ENCODE measurements around the gene SLC35D1. TPM values are rescaled to one million over a fixed set of nuclear protein-coding genes. Genes with fewer than 3 reads are reported as not detected.
A peak's percentile ranks its signal among the peaks of the same experiment; 100 is the strongest.

SLC35D1 gene
- total RNA-seq, 2 donors from 2014 or later: 3.3 to 4.9 TPM

- Histone ChIP-seq H3K4me3 (no peak overlapping the region), H3K9me3 (no peaks in the 10 kb centered on the region), H3K27ac (peak overlapping the region in 1 of 2 donors; percentile 39), H3K4me1 (peaks cover 0 to 9% of the 10 kb centered on the region in 2 donors), H3K36me3 (peaks cover 11% of the 10 kb centered on the region), H3K27me3 (no peaks in the 10 kb centered on the region)
- no peak for DNase-seq (ENCODE audit: low spot score)
- TF ChIP-seq CTCF (IDR thresholded peaks at IDR 0.05): no peak
Observed at GRCh38 chr1:67001682-67002425, 52.1 kb downstream of the SLC35D1 start.

- no peaks in the 10 kb centered on the region for H3K27me3 ChIP-seq
- no peaks in the 10 kb centered on the region for H3K9me3 ChIP-seq
- no peak for DNase-seq (ENCODE audit: low spot score)
- H3K27ac ChIP-seq: no peak overlapping the region
- H3K36me3 ChIP-seq: peaks cover 18% of the 10 kb centered on the region
- H3K4me1 ChIP-seq: peaks cover 0 to 4% of the 10 kb centered on the region in 2 donors
- TF ChIP-seq CTCF (IDR thresholded peaks at IDR 0.05): no peak
- H3K4me3 ChIP-seq: no peak overlapping the region
Observed at GRCh38 chr1:66999640-67000400, 54.1 kb downstream of the SLC35D1 start.

GRCh38 chr1:66998972-66999371 lies 55.0 kb downstream of the SLC35D1 start:
- Histone ChIP-seq H3K36me3 (peaks cover 14% of the 10 kb centered on the region), H3K27ac (no peak overlapping the region), H3K27me3 (no peaks in the 10 kb centered on the region), H3K4me3 (no peak overlapping the region), H3K9me3 (no peaks in the 10 kb centered on the region), H3K4me1 (peaks cover 0 to 4% of the 10 kb centered on the region in 2 donors)
- no peak for DNase-seq (ENCODE audit: low spot score)
- TF ChIP-seq CTCF (IDR thresholded peaks at IDR 0.05): no peak

- Histone ChIP-seq H3K27ac (no peak overlapping the region), H3K27me3 (no peaks in the 10 kb centered on the region), H3K4me3 (no peak overlapping the region), H3K4me1 (peaks cover 0 to 4% of the 10 kb centered on the region in 2 donors), H3K9me3 (no peaks in the 10 kb centered on the region), H3K36me3 (peaks cover 16% of the 10 kb centered on the region)
- peak; percentile 68 to 81 for TF ChIP-seq CTCF (IDR thresholded peaks at IDR 0.05)
- no peak for DNase-seq (ENCODE audit: low spot score)
Observed at GRCh38 chr1:66996018-66996682, 57.8 kb downstream of the SLC35D1 start.

- Histone ChIP-seq H3K27ac (no peak overlapping the region), H3K4me3 (no peak overlapping the region), H3K9me3 (no peaks in the 10 kb centered on the region), H3K27me3 (no peaks in the 10 kb centered on the region), H3K4me1 (peaks cover 0 to 4% of the 10 kb centered on the region in 2 donors), H3K36me3 (peaks cover 27% of the 10 kb centered on the region)
- TF ChIP-seq CTCF (IDR thresholded peaks at IDR 0.05): no peak
- DNase-seq (ENCODE audit: low spot score): no peak
Observed at GRCh38 chr1:66993076-66993475, 60.9 kb downstream of the SLC35D1 start.

Measured in right atrium auricular region (tissue), 2 donors.